Neural cell (in vitro differentiated cells): ENCODE measurements around the gene KRTAP10-9. TPM values are rescaled to one million over a fixed set of nuclear protein-coding genes. Genes with fewer than 3 reads are reported as not detected.

Experiments
- H2AFZ ChIP-seq: fragments of 200-600, 300-800 bp; sonication (generic), shearing (Covaris generic); 2 replicates; pipeline ENCODE4 v1.6.0; 2014; ENCODE audit warnings: low read depth, mild to moderate bottlenecking, antibody characterized with exemption, low read length, moderate library complexity
- H3F3A ChIP-seq: fragments of 200-600 bp; shearing (Covaris generic); 2 replicates; pipeline ENCODE4 v1.6.1; 2016; ENCODE audit warnings: mild to moderate bottlenecking, moderate library complexity, mixed read lengths, antibody characterized with exemption, low read length; ENCODE audit not compliant: insufficient read depth, poor library complexity, severe bottlenecking
- H3K27ac ChIP-seq: fragments of 200-600, 300-800 bp; sonication (generic), shearing (Covaris generic); 2 replicates; pipeline ENCODE4 v1.5.1; 2014; ENCODE audit warnings: mild to moderate bottlenecking, low read length, moderate library complexity
- H3K27me3 ChIP-seq: fragments of 300-800, 200-600 bp; sonication (generic), shearing (Covaris generic); 2 replicates; pipeline ENCODE4 v1.6.0; 2014; ENCODE audit warnings: mild to moderate bottlenecking, low read depth, low read length, moderate library complexity; ENCODE audit not compliant: insufficient read depth
- H3K36me3 ChIP-seq: fragments of 300-800, 200-600 bp; sonication (generic), shearing (Covaris generic); 2 replicates; pipeline ENCODE4 v1.5.1; 2014; ENCODE audit warnings: mild to moderate bottlenecking, antibody characterized with exemption, low read length, moderate library complexity; ENCODE audit not compliant: insufficient read depth
- H3K4me2 ChIP-seq: fragments of 300-800, 200-600 bp; sonication (generic), shearing (Covaris generic); 2 replicates; pipeline ENCODE4 v1.6.0; 2014; ENCODE audit warnings: mild to moderate bottlenecking, low read length
- H3K4me3 ChIP-seq: fragments of 300-800, 200-600 bp; sonication (generic), shearing (Covaris generic); 2 replicates; pipeline ENCODE4 v1.5.1; 2014; ENCODE audit warnings: mild to moderate bottlenecking, low read length, moderate library complexity
- H3K79me2 ChIP-seq: fragments of 200-600 bp; shearing (Covaris generic); replicated peaks from 2 replicates; pipeline ENCODE4 v1.6.0; 2014; ENCODE audit warnings: mild to moderate bottlenecking, low read length, moderate library complexity; ENCODE audit not compliant: insufficient read depth
- H3K9ac ChIP-seq: fragments of 300-800, 200-600 bp; sonication (generic), shearing (Covaris generic); 2 replicates; pipeline ENCODE4 v1.6.1; 2016; ENCODE audit warnings: mild to moderate bottlenecking, low read length, mixed read lengths
- H3K9me2 ChIP-seq: fragments of 200-600 bp; shearing (Covaris generic); 2 replicates; pipeline ENCODE4 v1.6.1; 2016; ENCODE audit warnings: mild to moderate bottlenecking, low read length, mixed read lengths; ENCODE audit not compliant: insufficient read depth
- H3K9me3 ChIP-seq: fragments of 200-600, 300-800 bp; sonication (generic), shearing (Covaris generic); 2 replicates; pipeline ENCODE4 v1.6.1; 2016; ENCODE audit warnings: mild to moderate bottlenecking, mixed run types, low read length, moderate library complexity, mixed read lengths
- H4K20me1 ChIP-seq: fragments of 200-600 bp; shearing (Covaris generic); 2 replicates; pipeline ENCODE4 v1.6.1; 2016; ENCODE audit warnings: mild to moderate bottlenecking, mixed run types; ENCODE audit not compliant: insufficient read depth
- EP300 ChIP-seq: fragments of 450-650 bp; conservative IDR thresholded peaks from 2 replicates; pipeline ENCODE4 v1.6.1; 2014; ENCODE audit warnings: antibody characterized with exemption, mild to moderate bottlenecking, moderate library complexity; ENCODE audit not compliant: poor library complexity, severe bottlenecking
- EZH2 ChIP-seq: fragments of 200-600, 300-800 bp; shearing (Covaris generic), sonication (generic); IDR thresholded peaks from 2 replicates; pipeline ENCODE4 v1.6.1; 2014; ENCODE audit warnings: antibody characterized with exemption, low read length, borderline replicate concordance, mild to moderate bottlenecking; ENCODE audit not compliant: insufficient read depth, poor library complexity, severe bottlenecking
- MXI1 ChIP-seq: fragments of 450-650 bp; conservative IDR thresholded peaks from 2 replicates; pipeline ENCODE4 v1.6.1; 2014; ENCODE audit warnings: antibody characterized with exemption, mild to moderate bottlenecking; ENCODE audit not compliant: poor library complexity, severe bottlenecking
- POLR2AphosphoS5 ChIP-seq: IDR thresholded peaks from 2 replicates; pipeline ENCODE4 v1.6.1; 2012
- RAD21 ChIP-seq: fragments of 450-650 bp; conservative IDR thresholded peaks from 2 replicates; pipeline ENCODE4 v1.6.1; 2014; ENCODE audit warnings: antibody characterized with exemption, mild to moderate bottlenecking, moderate library complexity
- SMC3 ChIP-seq: fragments of 450-650 bp; conservative IDR thresholded peaks from 2 replicates; pipeline ENCODE4 v1.6.1; 2014; ENCODE audit warnings: antibody characterized with exemption, mild to moderate bottlenecking, moderate library complexity; ENCODE audit not compliant: poor library complexity
- TAF1 ChIP-seq: IDR thresholded peaks from 2 replicates; pipeline ENCODE4 v1.6.1; 2012; ENCODE audit warnings: low read depth
- polyA plus RNA-seq: library from polyadenylated mRNA; depleted of rRNA; stranded (reverse); fragments of >200 nt; gene quantifications from 2 replicates; pipeline ENCODE4 v1.2.3, GENCODE V29; 2014
- TF ChIP-seq, protein P1 (sequence below): IDR thresholded peaks from 2 replicates; pipeline ENCODE4 v1.6.1; 2012; ENCODE audit warnings: borderline replicate concordance
- TF ChIP-seq, protein P2 (sequence below): fragments of 450-650 bp; IDR thresholded peaks from 2 replicates; pipeline ENCODE4 v1.5.1; 2014; ENCODE audit warnings: antibody characterized with exemption, mild to moderate bottlenecking, moderate library complexity; ENCODE audit not compliant: poor library complexity, severe bottlenecking

Gene KRTAP10-9
- polyA plus RNA-seq, 1 donor from 2014 or later = not detected

DNA sequence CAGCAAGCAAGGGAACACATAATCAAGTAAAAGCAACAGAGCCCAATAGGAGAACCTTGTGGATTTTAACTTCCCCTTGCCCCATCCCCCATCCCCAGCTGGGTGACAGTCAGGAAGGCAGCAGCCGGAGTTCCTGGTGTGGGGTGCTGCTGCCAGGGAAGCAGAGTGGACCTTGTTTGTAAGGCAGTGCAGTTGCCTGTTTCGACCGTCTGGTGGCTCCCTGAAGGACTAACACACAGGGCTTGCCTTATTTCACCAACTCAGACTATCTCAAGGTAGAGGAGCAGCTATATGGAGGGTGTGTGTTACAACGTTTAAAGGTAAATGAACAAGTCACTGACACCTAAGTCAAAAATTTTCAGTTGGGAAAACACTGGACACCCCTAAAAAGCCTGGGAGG is 8.4 kb upstream of the KRTAP10-9 start:
- H3K9ac ChIP-seq = no peak overlapping the region
- H3K79me2 ChIP-seq = no peaks in the 10 kb centered on the region
- no peaks in the 10 kb centered on the region for H3F3A ChIP-seq
- no peaks in the 10 kb centered on the region for H3K27me3 ChIP-seq
- H3K4me3 ChIP-seq = no peak overlapping the region
- H3K36me3 ChIP-seq = no peaks in the 10 kb centered on the region
- no peak overlapping the region for H2AFZ ChIP-seq
- TF ChIP-seq RAD21 (no peak), EP300 (no peak), POLR2AphosphoS5 (no peak), TAF1 (no peak), SMC3 (no peak), EZH2 (no peak), MXI1 (no peak)
- TF ChIP-seq, protein P1, sequence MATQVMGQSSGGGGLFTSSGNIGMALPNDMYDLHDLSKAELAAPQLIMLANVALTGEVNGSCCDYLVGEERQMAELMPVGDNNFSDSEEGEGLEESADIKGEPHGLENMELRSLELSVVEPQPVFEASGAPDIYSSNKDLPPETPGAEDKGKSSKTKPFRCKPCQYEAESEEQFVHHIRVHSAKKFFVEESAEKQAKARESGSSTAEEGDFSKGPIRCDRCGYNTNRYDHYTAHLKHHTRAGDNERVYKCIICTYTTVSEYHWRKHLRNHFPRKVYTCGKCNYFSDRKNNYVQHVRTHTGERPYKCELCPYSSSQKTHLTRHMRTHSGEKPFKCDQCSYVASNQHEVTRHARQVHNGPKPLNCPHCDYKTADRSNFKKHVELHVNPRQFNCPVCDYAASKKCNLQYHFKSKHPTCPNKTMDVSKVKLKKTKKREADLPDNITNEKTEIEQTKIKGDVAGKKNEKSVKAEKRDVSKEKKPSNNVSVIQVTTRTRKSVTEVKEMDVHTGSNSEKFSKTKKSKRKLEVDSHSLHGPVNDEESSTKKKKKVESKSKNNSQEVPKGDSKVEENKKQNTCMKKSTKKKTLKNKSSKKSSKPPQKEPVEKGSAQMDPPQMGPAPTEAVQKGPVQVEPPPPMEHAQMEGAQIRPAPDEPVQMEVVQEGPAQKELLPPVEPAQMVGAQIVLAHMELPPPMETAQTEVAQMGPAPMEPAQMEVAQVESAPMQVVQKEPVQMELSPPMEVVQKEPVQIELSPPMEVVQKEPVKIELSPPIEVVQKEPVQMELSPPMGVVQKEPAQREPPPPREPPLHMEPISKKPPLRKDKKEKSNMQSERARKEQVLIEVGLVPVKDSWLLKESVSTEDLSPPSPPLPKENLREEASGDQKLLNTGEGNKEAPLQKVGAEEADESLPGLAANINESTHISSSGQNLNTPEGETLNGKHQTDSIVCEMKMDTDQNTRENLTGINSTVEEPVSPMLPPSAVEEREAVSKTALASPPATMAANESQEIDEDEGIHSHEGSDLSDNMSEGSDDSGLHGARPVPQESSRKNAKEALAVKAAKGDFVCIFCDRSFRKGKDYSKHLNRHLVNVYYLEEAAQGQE = no peak
- TF ChIP-seq, protein P2, sequence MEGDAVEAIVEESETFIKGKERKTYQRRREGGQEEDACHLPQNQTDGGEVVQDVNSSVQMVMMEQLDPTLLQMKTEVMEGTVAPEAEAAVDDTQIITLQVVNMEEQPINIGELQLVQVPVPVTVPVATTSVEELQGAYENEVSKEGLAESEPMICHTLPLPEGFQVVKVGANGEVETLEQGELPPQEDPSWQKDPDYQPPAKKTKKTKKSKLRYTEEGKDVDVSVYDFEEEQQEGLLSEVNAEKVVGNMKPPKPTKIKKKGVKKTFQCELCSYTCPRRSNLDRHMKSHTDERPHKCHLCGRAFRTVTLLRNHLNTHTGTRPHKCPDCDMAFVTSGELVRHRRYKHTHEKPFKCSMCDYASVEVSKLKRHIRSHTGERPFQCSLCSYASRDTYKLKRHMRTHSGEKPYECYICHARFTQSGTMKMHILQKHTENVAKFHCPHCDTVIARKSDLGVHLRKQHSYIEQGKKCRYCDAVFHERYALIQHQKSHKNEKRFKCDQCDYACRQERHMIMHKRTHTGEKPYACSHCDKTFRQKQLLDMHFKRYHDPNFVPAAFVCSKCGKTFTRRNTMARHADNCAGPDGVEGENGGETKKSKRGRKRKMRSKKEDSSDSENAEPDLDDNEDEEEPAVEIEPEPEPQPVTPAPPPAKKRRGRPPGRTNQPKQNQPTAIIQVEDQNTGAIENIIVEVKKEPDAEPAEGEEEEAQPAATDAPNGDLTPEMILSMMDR = no peak
- no peak overlapping the region for H3K27ac ChIP-seq
- no peak overlapping the region for H3K4me2 ChIP-seq
- H3K9me3 ChIP-seq = no peaks in the 10 kb centered on the region
- H3K9me2 ChIP-seq = no peaks in the 10 kb centered on the region
- no peaks in the 10 kb centered on the region for H4K20me1 ChIP-seq

DNA sequence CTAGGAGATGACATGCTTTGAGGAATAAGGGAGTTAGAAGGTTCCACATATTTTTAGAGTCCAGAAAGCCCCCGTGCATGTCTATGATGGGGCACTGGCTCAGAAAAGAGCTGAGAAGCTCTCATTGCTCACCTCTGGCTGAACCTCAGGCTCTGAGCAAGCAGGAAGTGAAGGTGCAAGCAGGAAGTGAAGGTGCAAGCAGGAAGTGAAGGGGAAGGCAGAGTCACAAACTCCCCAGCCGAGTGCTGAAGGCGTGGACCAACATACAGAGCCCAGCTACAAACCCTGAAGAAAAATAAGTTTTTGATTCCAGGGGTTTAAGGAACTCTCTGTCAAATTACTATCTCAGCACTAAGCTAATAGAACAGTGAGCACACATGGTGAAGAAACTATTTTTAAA is 8.0 kb upstream of the KRTAP10-9 start:
- Histone ChIP-seq H3K36me3 (no peaks in the 10 kb centered on the region), H3F3A (no peaks in the 10 kb centered on the region), H3K4me3 (no peak overlapping the region), H3K9me2 (no peaks in the 10 kb centered on the region), H3K79me2 (no peaks in the 10 kb centered on the region), H3K27ac (no peak overlapping the region), H3K27me3 (no peaks in the 10 kb centered on the region), H3K9ac (no peak overlapping the region), H2AFZ (no peak overlapping the region), H3K9me3 (peaks cover 2% of the 10 kb centered on the region), H4K20me1 (no peaks in the 10 kb centered on the region), H3K4me2 (no peak overlapping the region)
- TF ChIP-seq SMC3 (no peak), MXI1 (no peak), RAD21 (no peak), POLR2AphosphoS5 (no peak), TAF1 (no peak), EZH2 (no peak), EP300 (no peak)
- TF ChIP-seq, protein P1 = no peak
- TF ChIP-seq, protein P2 = no peak
